Natural killer cell (primary cell): ENCODE results near the gene PITPNC1. TPM values are rescaled to one million over a fixed set of nuclear protein-coding genes. Genes with fewer than 3 reads are reported as not detected.
A peak's percentile ranks its signal among the peaks of the same experiment; 100 is the strongest.

Experiments
- ATAC-seq, 3 donors: fragments of 150-1000 bp in 2 of 3; fragments of 200-7000 bp in 1 of 3; cut with Tn5 transposase; 1 replicate in 1 of 3; 2 replicates in 2 of 3; pipeline ENCODE4 v1.10.0; 2021; ENCODE audit warnings: mild to moderate bottlenecking in 2 of 3, moderate library complexity in 2 of 3
- DNase-seq, 2 donors: peaks; one replicate each; pipeline versions ENCODE4 v3.0.0 to v3.0.0-alpha.2; 2013 to 2021; ENCODE audit warnings: mixed read lengths in 1 of 2
- H3K27ac ChIP-seq: one replicate; pipeline ENCODE4 v1.5.1; 2013; ENCODE audit warnings: mild to moderate bottlenecking, low read length
- H3K27me3 ChIP-seq: one replicate; pipeline ENCODE4 v1.6.1; 2013; ENCODE audit warnings: low read length; ENCODE audit not compliant: control insufficient read depth, insufficient read depth
- H3K36me3 ChIP-seq: one replicate; pipeline ENCODE4 v1.6.1; 2013; ENCODE audit warnings: low read length; ENCODE audit not compliant: control insufficient read depth, insufficient read depth
- H3K4me1 ChIP-seq: one replicate; pipeline ENCODE4 v1.6.1; 2013; ENCODE audit warnings: low read length; ENCODE audit not compliant: control insufficient read depth, insufficient read depth
- H3K4me3 ChIP-seq: one replicate; pipeline ENCODE4 v1.5.1; 2013; ENCODE audit warnings: low read length
- H3K9me3 ChIP-seq: one replicate; pipeline ENCODE4 v1.6.1; 2013; ENCODE audit warnings: low read length; ENCODE audit not compliant: control insufficient read depth, insufficient read depth
- H3K27ac Mint-ChIP-seq, 2 donors: one replicate each; pipeline ENCODE4 v1.8.0; 2022; ENCODE audit warnings: mild to moderate bottlenecking in 2 of 2, mixed read lengths in 2 of 2, moderate library complexity in 1 of 2
- H3K27me3 Mint-ChIP-seq, 2 donors: one replicate each; pipeline ENCODE4 v1.8.0; 2022; ENCODE audit warnings: low read depth in 2 of 2, mixed read lengths in 2 of 2
- H3K36me3 Mint-ChIP-seq: one replicate; pipeline ENCODE4 v1.8.0; 2022; ENCODE audit warnings: mixed read lengths
- H3K4me1 Mint-ChIP-seq, 2 donors: one replicate each; pipeline ENCODE4 v1.8.0; 2022; ENCODE audit warnings: mixed read lengths in 2 of 2
- H3K4me3 Mint-ChIP-seq: one replicate; pipeline ENCODE4 v1.8.0; 2022; ENCODE audit warnings: mild to moderate bottlenecking, moderate library complexity, mixed read lengths
- H3K9me3 Mint-ChIP-seq, 2 donors: one replicate each; pipeline ENCODE4 v1.8.0; 2022; ENCODE audit warnings: mixed read lengths in 2 of 2
- CTCF ChIP-seq: fragments of 200-600 bp; IDR thresholded peaks from one replicate; pipeline ENCODE4 v1.8.0; 2022; ENCODE audit warnings: antibody characterized with exemption
- WGBS: methylation state at CpG from one replicate; pipeline ENCODE4 v1.1.7; 2013; ENCODE audit warnings: missing lambda C conversion rate; ENCODE audit not compliant: insufficient coverage; 5-methylcytosine and 5-hydroxymethylcytosine counted together
- intact Hi-C: fragments of 100-400 bp; cut with micrococcal nuclease; formaldehyde crosslinking; loops from one replicate; pipeline ENCODE4 v1.14.2; 2022
- total RNA-seq, 4 donors: library from RNA; stranded (reverse); fragments of 120-200 nt in 1 of 4; gene quantifications; one replicate each; pipeline versions ENCODE4 v1.2.3 to v1.2.4, GENCODE V29; 2013 to 2022

Gene PITPNC1
- total RNA-seq, 3 donors from 2014 or later (not counting 1 experiment from before 2014, with no cell fraction given): 150 to 185 (median 169) TPM

- H3K27ac Mint-ChIP-seq: peak overlapping the region; percentile 82 to 91
- H3K9me3 Mint-ChIP-seq: no peaks in the 10 kb centered on the region
- WGBS: 83% methylated on average over 6 of the region's 6 CpGs
- DNase-seq: no peak
- H3K4me1 Mint-ChIP-seq: peaks cover 59 to 69% of the 10 kb centered on the region in 2 donors
- Histone ChIP-seq H3K27me3 (no peaks in the 10 kb centered on the region), H3K36me3 (no peaks in the 10 kb centered on the region), H3K4me3 (no peak overlapping the region), H3K4me1 (peaks cover 56% of the 10 kb centered on the region), H3K27ac (no peak overlapping the region), H3K9me3 (no peaks in the 10 kb centered on the region)
- no peak for ATAC-seq
- H3K27me3 Mint-ChIP-seq: no peaks in the 10 kb centered on the region
- no peak for TF ChIP-seq CTCF
- intact Hi-C loops: no loop called here
- no peaks in the 10 kb centered on the region for H3K36me3 Mint-ChIP-seq
- H3K4me3 Mint-ChIP-seq: no peak overlapping the region
These were observed 67.0 kb downstream of the PITPNC1 start for GRCh38 chr17:67443931-67444595.

GRCh38 chr17:67448449-67448848 lies 71.4 kb downstream of the PITPNC1 start:
- H3K27me3 ChIP-seq: no peaks in the 10 kb centered on the region
- Mint-ChIP-seq H3K4me3 (peak overlapping the region; percentile 82), H3K36me3 (no peaks in the 10 kb centered on the region), H3K27ac (peak overlapping the region; percentile 97), H3K4me1 (peaks cover 70 to 80% of the 10 kb centered on the region in 2 donors), H3K27me3 (no peaks in the 10 kb centered on the region), H3K9me3 (no peaks in the 10 kb centered on the region)
- no peak for TF ChIP-seq CTCF
- ATAC-seq (no peak), DNase-seq (no peak)
- 91% methylated on average over 7 of the region's 7 CpGs for WGBS
- intact Hi-C loops: no loop called here
- H3K4me1 ChIP-seq: peaks cover 54% of the 10 kb centered on the region
- no peaks in the 10 kb centered on the region for H3K9me3 ChIP-seq
- no peak overlapping the region for H3K4me3 ChIP-seq
- H3K27ac ChIP-seq: no peak overlapping the region
- no peaks in the 10 kb centered on the region for H3K36me3 ChIP-seq

- no peak for TF ChIP-seq CTCF
- Mint-ChIP-seq H3K36me3 (no peaks in the 10 kb centered on the region), H3K4me3 (peak overlapping the region; percentile 82), H3K27ac (peak overlapping the region; percentile 97), H3K9me3 (no peaks in the 10 kb centered on the region), H3K27me3 (no peaks in the 10 kb centered on the region), H3K4me1 (peaks cover 73 to 81% of the 10 kb centered on the region in 2 donors)
- no peak for ATAC-seq
- Histone ChIP-seq H3K9me3 (no peaks in the 10 kb centered on the region), H3K36me3 (no peaks in the 10 kb centered on the region), H3K4me1 (peaks cover 60% of the 10 kb centered on the region), H3K4me3 (no peak overlapping the region), H3K27ac (peak overlapping the region; percentile 92), H3K27me3 (no peaks in the 10 kb centered on the region)
- no peak for DNase-seq
- WGBS: 79% methylated on average over 4 of the region's 6 CpGs
- intact Hi-C loops: no loop called here
These were observed 72.0 kb downstream of the PITPNC1 start for GRCh38 chr17:67449065-67449464.
